Right atrium auricular region (tissue), 2 donors: ENCODE results near the gene UNC13C. TPM values are rescaled to one million over a fixed set of nuclear protein-coding genes. Genes with fewer than 3 reads are reported as not detected.

Experiments used
- DNase-seq: peaks from one replicate; pipeline ENCODE4 v3.0.0-alpha.2; 2019; ENCODE audit warnings: low spot score
- H3K27ac ChIP-seq, 2 donors: fragments of 200-600 bp; sonication (generic); 1 replicate in 1 of 2; 2 replicates in 1 of 2; pipeline ENCODE4 v1.5.1; 2016 to 2019
- H3K27me3 ChIP-seq, 2 donors: fragments of 200-600 bp; sonication (generic); one replicate each; pipeline versions ENCODE4 v1.5.1 to v1.6.0; 2017 to 2019
- H3K36me3 ChIP-seq: fragments of 200-600 bp; sonication (generic); one replicate; pipeline ENCODE4 v1.5.1; 2016
- H3K4me1 ChIP-seq, 2 donors: fragments of 200-600 bp; sonication (generic); one replicate each; pipeline versions ENCODE4 v1.5.1 to v1.6.0; 2017 to 2019
- H3K4me3 ChIP-seq, 2 donors: fragments of 200-600 bp; sonication (generic); 1 replicate in 1 of 2; 2 replicates in 1 of 2; pipeline ENCODE4 v1.5.1; 2017 to 2019; ENCODE audit warnings: mild to moderate bottlenecking in 1 of 2, moderate library complexity in 1 of 2
- H3K9me3 ChIP-seq, 2 donors: fragments of 200-600 bp; sonication (generic); one replicate each; pipeline ENCODE4 v1.5.1; 2019
- total RNA-seq, 2 donors: library from RNA; depleted of rRNA; stranded (reverse); fragments of >200 nt; gene quantifications; one replicate each; pipeline ENCODE4 v1.1.0, GENCODE V29; 2016
- TF ChIP-seq, protein P1 (sequence below), 2 donors: fragments of 200-600 bp; sonication (generic); IDR thresholded peaks; one replicate each; pipeline ENCODE4 v1.5.1; 2019; ENCODE audit warnings: antibody characterized with exemption in 2 of 2

UNC13C gene
- total RNA-seq, 2 donors from 2014 or later, result 0.19 to 0.31 TPM

DNA sequence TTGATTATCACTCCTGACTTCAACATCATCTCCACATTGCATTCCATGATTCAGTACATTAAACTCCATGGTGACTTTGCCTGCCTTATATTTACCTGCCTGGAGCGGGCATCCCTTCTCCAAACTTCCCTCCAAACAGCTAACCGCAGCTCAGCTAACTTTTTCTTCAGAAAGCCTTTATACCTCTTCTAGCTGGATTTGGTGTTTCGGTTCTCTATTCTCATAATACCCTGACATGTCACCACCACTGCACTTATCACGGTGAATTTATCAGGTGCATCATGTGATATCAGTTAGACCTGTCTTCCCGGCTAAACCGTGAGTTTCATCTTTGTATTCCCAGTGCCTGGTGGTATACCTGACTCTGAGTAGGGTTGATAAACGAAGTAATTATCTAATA, 367.6 kb downstream of the UNC13C start:
- no peaks in the 10 kb centered on the region for H3K27me3 ChIP-seq

DNA sequence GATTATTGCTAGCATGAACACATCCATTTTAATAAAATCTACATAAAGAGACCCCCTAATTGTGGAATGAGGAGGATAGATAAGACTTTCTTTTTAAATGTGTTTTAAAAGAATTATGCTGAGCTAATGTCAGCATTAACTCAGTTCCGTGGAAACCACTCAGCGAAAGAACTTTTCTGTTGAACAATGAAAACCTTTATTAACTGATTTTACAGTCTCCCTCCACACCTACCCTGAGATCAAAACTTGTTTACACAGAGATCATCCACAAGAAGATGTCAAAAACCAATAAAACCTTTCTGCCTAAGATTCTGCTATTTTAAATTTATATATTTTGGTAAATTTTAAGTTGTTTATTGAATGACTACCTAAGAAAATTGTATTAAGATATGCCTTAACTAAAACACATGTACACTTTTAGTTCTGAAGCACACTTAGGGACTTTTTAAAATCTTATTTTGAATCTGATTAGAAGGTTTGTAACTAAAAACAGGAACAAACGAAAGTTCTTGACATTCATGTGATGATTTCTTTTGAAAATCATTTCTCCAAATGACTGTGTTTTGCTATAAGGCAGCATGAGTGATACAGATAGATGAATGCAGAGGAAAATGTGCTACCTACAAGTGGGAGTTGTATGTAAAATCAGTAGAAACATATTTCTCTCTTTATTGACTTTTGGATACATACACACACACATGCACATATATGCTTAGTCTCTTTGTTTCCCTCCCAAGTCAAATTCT, 369.0 kb downstream of the UNC13C start:
- TF ChIP-seq, protein P1, sequence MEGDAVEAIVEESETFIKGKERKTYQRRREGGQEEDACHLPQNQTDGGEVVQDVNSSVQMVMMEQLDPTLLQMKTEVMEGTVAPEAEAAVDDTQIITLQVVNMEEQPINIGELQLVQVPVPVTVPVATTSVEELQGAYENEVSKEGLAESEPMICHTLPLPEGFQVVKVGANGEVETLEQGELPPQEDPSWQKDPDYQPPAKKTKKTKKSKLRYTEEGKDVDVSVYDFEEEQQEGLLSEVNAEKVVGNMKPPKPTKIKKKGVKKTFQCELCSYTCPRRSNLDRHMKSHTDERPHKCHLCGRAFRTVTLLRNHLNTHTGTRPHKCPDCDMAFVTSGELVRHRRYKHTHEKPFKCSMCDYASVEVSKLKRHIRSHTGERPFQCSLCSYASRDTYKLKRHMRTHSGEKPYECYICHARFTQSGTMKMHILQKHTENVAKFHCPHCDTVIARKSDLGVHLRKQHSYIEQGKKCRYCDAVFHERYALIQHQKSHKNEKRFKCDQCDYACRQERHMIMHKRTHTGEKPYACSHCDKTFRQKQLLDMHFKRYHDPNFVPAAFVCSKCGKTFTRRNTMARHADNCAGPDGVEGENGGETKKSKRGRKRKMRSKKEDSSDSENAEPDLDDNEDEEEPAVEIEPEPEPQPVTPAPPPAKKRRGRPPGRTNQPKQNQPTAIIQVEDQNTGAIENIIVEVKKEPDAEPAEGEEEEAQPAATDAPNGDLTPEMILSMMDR (IDR thresholded peaks at IDR 0.05), result no peak
- H3K9me3 ChIP-seq, result no peaks in the 10 kb centered on the region

More for the DNA sequence above, 367.6 kb downstream of the UNC13C start:
- Histone ChIP-seq H3K4me3 (no peak overlapping the region), H3K27ac (no peak overlapping the region), H3K4me1 (no peaks in the 10 kb centered on the region), H3K36me3 (no peaks in the 10 kb centered on the region), H3K9me3 (no peaks in the 10 kb centered on the region)
- TF ChIP-seq, protein P1 (IDR thresholded peaks at IDR 0.05), result no peak
- no peak for DNase-seq

DNA sequence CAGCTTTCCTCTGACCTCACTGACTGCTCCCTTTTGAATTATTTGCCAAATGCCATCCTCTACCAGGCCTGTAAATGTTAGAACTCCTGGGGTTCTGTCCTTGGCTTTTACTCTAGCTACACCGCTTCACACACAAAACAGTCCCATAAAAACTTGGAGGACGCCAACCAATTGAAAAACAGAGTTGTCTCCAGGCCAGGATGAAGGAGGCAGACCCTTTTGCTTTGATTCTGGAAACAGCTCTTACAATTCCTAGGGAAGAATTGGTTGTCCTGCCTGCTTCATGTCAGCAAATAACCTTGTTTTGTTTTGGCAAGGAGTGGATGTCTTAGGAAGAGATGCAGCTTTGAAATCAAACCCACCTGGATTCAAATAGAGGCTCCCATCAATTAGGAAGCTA, 375.5 kb downstream of the UNC13C start:
- DNase-seq, result no peak
- Histone ChIP-seq H3K9me3 (peaks cover 0 to 10% of the 10 kb centered on the region in 2 donors), H3K4me3 (no peak overlapping the region), H3K36me3 (no peaks in the 10 kb centered on the region), H3K27me3 (no peaks in the 10 kb centered on the region), H3K4me1 (no peaks in the 10 kb centered on the region), H3K27ac (no peak overlapping the region)
- TF ChIP-seq, protein P1 (IDR thresholded peaks at IDR 0.05), result no peak

More for the DNA sequence above, 369.0 kb downstream of the UNC13C start:
- Histone ChIP-seq H3K27ac (no peak overlapping the region), H3K36me3 (no peaks in the 10 kb centered on the region), H3K27me3 (no peaks in the 10 kb centered on the region), H3K4me3 (no peak overlapping the region), H3K4me1 (no peaks in the 10 kb centered on the region)
- DNase-seq, result no peak

DNA sequence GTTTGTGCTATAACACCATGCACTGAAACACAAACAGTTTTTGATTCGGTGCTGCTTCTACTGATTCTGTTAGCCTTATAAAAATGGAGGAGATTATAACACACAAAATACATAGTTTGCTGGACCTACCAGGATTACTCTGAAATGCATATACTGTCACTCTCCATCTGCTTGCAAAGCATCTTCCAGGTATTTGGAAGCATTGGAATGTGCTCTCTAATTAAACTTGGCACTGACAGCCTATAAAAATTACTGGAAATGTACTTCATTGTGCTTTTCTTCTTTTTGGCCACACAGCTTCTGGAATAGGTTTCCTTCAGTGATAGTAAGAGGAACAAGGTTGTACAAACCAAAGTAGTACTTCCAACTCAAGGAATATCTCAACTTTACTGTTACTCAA, 376.1 kb downstream of the UNC13C start:
- no peak for DNase-seq
- TF ChIP-seq, protein P1 (IDR thresholded peaks at IDR 0.05), result no peak
- no peaks in the 10 kb centered on the region for H3K4me1 ChIP-seq
- no peak overlapping the region for H3K27ac ChIP-seq
- peaks cover 0 to 15% of the 10 kb centered on the region in 2 donors for H3K9me3 ChIP-seq
- no peaks in the 10 kb centered on the region for H3K27me3 ChIP-seq
- no peaks in the 10 kb centered on the region for H3K36me3 ChIP-seq
- no peak overlapping the region for H3K4me3 ChIP-seq

DNA sequence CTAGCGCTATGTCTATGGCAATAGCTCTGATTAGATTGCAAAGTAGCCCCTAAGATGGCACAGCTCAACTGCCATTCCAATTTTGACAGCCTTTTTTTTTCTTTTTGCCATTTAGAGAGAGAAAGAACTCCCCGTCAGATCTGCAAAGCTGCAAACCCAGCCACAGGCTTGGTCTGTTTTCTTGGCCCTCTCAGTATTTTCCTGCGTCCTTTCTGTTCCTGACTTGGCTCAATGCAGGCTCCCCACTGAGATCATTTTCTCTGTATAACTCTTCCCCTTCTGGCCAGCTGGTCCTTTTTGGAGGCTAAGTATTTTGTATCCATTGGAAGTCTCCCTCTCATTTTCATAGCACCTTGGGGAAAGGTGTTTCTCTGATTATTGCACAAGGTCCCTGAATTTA, 386.7 kb downstream of the UNC13C start:
- H3K36me3 ChIP-seq, result no peaks in the 10 kb centered on the region
- H3K4me1 ChIP-seq, result no peaks in the 10 kb centered on the region
- H3K4me3 ChIP-seq, result no peak overlapping the region
- H3K27ac ChIP-seq, result no peak overlapping the region
- TF ChIP-seq, protein P1 (IDR thresholded peaks at IDR 0.05), result no peak
- H3K27me3 ChIP-seq, result no peaks in the 10 kb centered on the region
- DNase-seq, result no peak
- peaks cover 0 to 23% of the 10 kb centered on the region in 2 donors for H3K9me3 ChIP-seq

DNA sequence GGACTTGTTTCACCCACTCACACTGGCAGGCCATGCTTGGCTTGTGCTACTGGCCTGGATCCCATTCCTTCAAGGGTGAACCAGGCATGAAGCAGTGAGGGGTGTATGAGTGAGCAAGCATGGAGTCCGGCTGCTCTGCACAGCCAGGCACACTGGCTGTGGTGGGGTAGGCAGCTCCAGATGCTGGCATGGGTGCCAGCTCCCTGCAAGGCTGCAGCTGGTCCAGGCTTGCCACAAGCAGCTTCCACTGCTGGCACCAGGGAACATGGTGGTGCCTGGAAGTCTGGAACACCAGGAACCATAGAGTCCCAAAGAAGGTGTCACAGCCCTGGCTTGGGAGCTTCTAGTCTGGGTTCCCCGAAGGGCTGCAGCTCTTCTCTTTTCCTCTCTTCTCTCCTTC, 395.1 kb downstream of the UNC13C start:
- Histone ChIP-seq H3K27me3 (no peaks in the 10 kb centered on the region), H3K27ac (no peak overlapping the region), H3K9me3 (peaks cover 3 to 4% of the 10 kb centered on the region in 2 donors), H3K4me1 (no peaks in the 10 kb centered on the region), H3K4me3 (no peak overlapping the region), H3K36me3 (no peaks in the 10 kb centered on the region)
- TF ChIP-seq, protein P1 (IDR thresholded peaks at IDR 0.05), result no peak
- no peak for DNase-seq
